OCI-LY1 (cell line): ENCODE data around the gene TBC1D22B.

Source experiments
- EZH2 ChIP-seq: fragments of 200-600 bp; sonication (generic), shearing (Covaris generic); IDR thresholded peaks from 2 replicates; pipeline ENCODE4 v1.8.0; 2017; ENCODE audit warnings: borderline replicate concordance, mixed run types, mild to moderate bottlenecking, antibody characterized with exemption, low read length, moderate library complexity, mixed read lengths
- TF ChIP-seq, protein P1 (sequence below): fragments of 200-600 bp; sonication (generic), shearing (Covaris generic); IDR thresholded peaks from 2 replicates; pipeline ENCODE4 v1.5.1; 2017; ENCODE audit warnings: mild to moderate bottlenecking, antibody characterized with exemption, low read length, moderate library complexity, mixed read lengths

DNA sequence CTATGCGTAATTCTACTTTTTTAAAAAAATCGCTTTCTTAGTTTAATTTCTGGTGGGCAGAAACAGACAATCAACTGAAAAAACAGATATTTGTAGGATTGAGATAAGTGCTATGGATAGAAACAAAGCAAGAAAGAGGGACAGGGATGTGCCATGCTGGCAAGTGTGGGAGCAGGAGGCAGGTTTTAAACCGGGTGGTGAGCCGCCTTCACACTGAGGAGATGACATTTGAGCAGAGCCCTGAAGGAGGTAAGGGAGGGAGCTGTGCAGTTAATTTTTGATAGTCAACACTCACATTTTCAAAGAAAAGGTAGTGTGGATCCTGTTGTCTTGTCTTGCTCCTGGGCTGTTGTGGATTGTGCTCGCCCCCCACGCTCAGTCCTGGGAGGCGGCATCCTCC, 47.2 kb downstream of the TBC1D22B start:
- TF ChIP-seq, protein P1, sequence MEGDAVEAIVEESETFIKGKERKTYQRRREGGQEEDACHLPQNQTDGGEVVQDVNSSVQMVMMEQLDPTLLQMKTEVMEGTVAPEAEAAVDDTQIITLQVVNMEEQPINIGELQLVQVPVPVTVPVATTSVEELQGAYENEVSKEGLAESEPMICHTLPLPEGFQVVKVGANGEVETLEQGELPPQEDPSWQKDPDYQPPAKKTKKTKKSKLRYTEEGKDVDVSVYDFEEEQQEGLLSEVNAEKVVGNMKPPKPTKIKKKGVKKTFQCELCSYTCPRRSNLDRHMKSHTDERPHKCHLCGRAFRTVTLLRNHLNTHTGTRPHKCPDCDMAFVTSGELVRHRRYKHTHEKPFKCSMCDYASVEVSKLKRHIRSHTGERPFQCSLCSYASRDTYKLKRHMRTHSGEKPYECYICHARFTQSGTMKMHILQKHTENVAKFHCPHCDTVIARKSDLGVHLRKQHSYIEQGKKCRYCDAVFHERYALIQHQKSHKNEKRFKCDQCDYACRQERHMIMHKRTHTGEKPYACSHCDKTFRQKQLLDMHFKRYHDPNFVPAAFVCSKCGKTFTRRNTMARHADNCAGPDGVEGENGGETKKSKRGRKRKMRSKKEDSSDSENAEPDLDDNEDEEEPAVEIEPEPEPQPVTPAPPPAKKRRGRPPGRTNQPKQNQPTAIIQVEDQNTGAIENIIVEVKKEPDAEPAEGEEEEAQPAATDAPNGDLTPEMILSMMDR: no peak
- no peak for TF ChIP-seq EZH2
